DMS153 treated with DMSO at 0.1 percent for 48 hours (cell line): ENCODE data around the gene INS.
"Not testable (repeated sequence)": the region's sequence is repeated elsewhere in the genome, so short reads cannot be mapped to it uniquely, and the experiment has no call there.

Source experiments
- DNase-seq: peaks from one replicate; lab custom pipeline; 2025; ENCODE audit not compliant: unreplicated experiment; lab: John Stamatoyannopoulos, UW

Gene INS

GRCh38 chr11:2199466-2200341 is 38.7 kb upstream of the INS start:
- DNase-seq = no peak

GRCh38 chr11:2198621-2199365 is 37.8 kb upstream of the INS start:
- DNase-seq = no peak

- DNase-seq = no peak
Measured at GRCh38 chr11:2197771-2198520, 36.9 kb upstream of the INS start.

GRCh38 chr11:2196970-2197770 is 36.2 kb upstream of the INS start:
- peak; percentile 58 for DNase-seq

- no peak for DNase-seq
Measured at GRCh38 chr11:2195756-2196088, 34.7 kb upstream of the INS start.

- no peak for DNase-seq
Measured at GRCh38 chr11:2194877-2195755, 34.1 kb upstream of the INS start.

GRCh38 chr11:2193888-2194595 is 33.0 kb upstream of the INS start:
- not testable (repeated sequence) for DNase-seq

GRCh38 chr11:2193099-2193887 is 32.3 kb upstream of the INS start:
- DNase-seq = no peak

- no peak for DNase-seq
Measured at GRCh38 chr11:2192435-2192834, 31.4 kb upstream of the INS start.

- DNase-seq = no peak
Measured at GRCh38 chr11:2191883-2192282, 30.9 kb upstream of the INS start.

- no peak for DNase-seq
Measured at GRCh38 chr11:2190657-2191471, 29.9 kb upstream of the INS start.

GRCh38 chr11:2189938-2190656 is 29.1 kb upstream of the INS start:
- no peak for DNase-seq

GRCh38 chr11:2188745-2189144 is 27.7 kb upstream of the INS start:
- DNase-seq = no peak

- no peak for DNase-seq
Measured at GRCh38 chr11:2187280-2187707, 26.3 kb upstream of the INS start.

GRCh38 chr11:2186669-2187279 is 25.8 kb upstream of the INS start:
- peak; percentile 54 for DNase-seq

- DNase-seq = no peak
Measured at GRCh38 chr11:2185324-2186085, 24.5 kb upstream of the INS start.
